Neural progenitor cell (in vitro differentiated cells): Measurements from ENCODE around the gene KDM4B. TPM values are rescaled to one million over a fixed set of nuclear protein-coding genes. Genes with fewer than 3 reads are reported as not detected.

ENCODE experiments used
- DNase-seq: peaks from one replicate; pipeline ENCODE4 v3.0.0-alpha.2; 2016; ENCODE audit warnings: low spot score
- H2AFZ ChIP-seq: fragments of 200-600 bp; sonication (generic); replicated peaks from 2 replicates; pipeline ENCODE4 v1.6.1; 2016; ENCODE audit warnings: antibody characterized with exemption
- H3F3A ChIP-seq: fragments of 200-600 bp; sonication (generic); 2 replicates; pipeline ENCODE4 v1.6.1; 2016; ENCODE audit warnings: antibody characterized with exemption, low read depth
- H3K27ac ChIP-seq: fragments of 200-600 bp; sonication (generic); 2 replicates; pipeline ENCODE4 v1.5.1; 2016; ENCODE audit warnings: mild to moderate bottlenecking
- H3K27me3 ChIP-seq: fragments of 200-600 bp; sonication (generic); 2 replicates; pipeline ENCODE4 v1.6.1; 2016; ENCODE audit warnings: mild to moderate bottlenecking, moderate library complexity
- H3K36me3 ChIP-seq: fragments of 200-600 bp; sonication (generic); 2 replicates; pipeline ENCODE4 v1.5.1; 2016
- H3K4me1 ChIP-seq: fragments of 200-600 bp; sonication (generic); 2 replicates; pipeline ENCODE4 v1.6.1; 2016; ENCODE audit warnings: mixed run types
- H3K4me2 ChIP-seq: fragments of 200-600 bp; sonication (generic); 2 replicates; pipeline ENCODE4 v1.6.1; 2016
- H3K4me3 ChIP-seq: fragments of 200-600 bp; sonication (generic); 2 replicates; pipeline ENCODE4 v1.5.1; 2016
- H3K79me2 ChIP-seq: fragments of 200-600 bp; sonication (generic); 2 replicates; pipeline ENCODE4 v1.6.1; 2016; ENCODE audit warnings: low read depth
- H3K9ac ChIP-seq: fragments of 200-600 bp; sonication (generic); 2 replicates; pipeline ENCODE4 v1.6.1; 2016
- H3K9me3 ChIP-seq: fragments of 200-600 bp; sonication (generic); 2 replicates; pipeline ENCODE4 v1.5.1; 2016; ENCODE audit warnings: low read depth
- H4K20me1 ChIP-seq: fragments of 200-600 bp; sonication (generic); 2 replicates; pipeline ENCODE4 v1.6.1; 2016; ENCODE audit warnings: low read depth
- H3K27ac Mint-ChIP-seq: 3 replicates; pipeline ENCODE4 v1.8.0; 2021; ENCODE audit warnings: mixed read lengths
- H3K27me3 Mint-ChIP-seq: 2 replicates; pipeline ENCODE4 v1.8.0; 2022; ENCODE audit warnings: low read depth, mild to moderate bottlenecking, inconsistent platforms, moderate library complexity, mixed read lengths; ENCODE audit not compliant: insufficient read depth
- H3K36me3 Mint-ChIP-seq: 3 replicates; pipeline ENCODE4 v1.8.0; 2021; ENCODE audit warnings: mixed read lengths
- H3K4me1 Mint-ChIP-seq: 3 replicates; pipeline ENCODE4 v1.8.0; 2021; ENCODE audit warnings: mixed read lengths
- H3K4me3 Mint-ChIP-seq: 3 replicates; pipeline ENCODE4 v1.8.0; 2021; ENCODE audit warnings: mild to moderate bottlenecking, moderate library complexity, mixed read lengths
- H3K9me3 Mint-ChIP-seq: 3 replicates; pipeline ENCODE4 v1.8.0; 2020; ENCODE audit warnings: mixed read lengths
- CTCF ChIP-seq: fragments of 200-600 bp; sonication (generic); IDR thresholded peaks from 2 replicates; pipeline ENCODE4 v1.5.1; 2017; ENCODE audit warnings: antibody characterized with exemption, mild to moderate bottlenecking
- EZH2 ChIP-seq: fragments of 200-600 bp; sonication (generic); IDR thresholded peaks from 2 replicates; pipeline ENCODE4 v1.6.1; 2017; ENCODE audit warnings: antibody characterized with exemption, mild to moderate bottlenecking, moderate library complexity
- EZH2phosphoT487 ChIP-seq: fragments of 200-600 bp; sonication (generic); IDR thresholded peaks from 2 replicates; pipeline ENCODE4 v1.6.1; 2017; ENCODE audit warnings: antibody characterized with exemption
- total RNA-seq: library from RNA; depleted of rRNA; stranded (reverse); fragments of >200 nt; gene quantifications from 2 replicates; pipeline ENCODE4 v1.2.3, GENCODE V29; 2015; ENCODE audit warnings: low replicate concordance

The KDM4B gene
- total RNA-seq, 1 donor from 2014 or later: 16.0 TPM

GRCh38 chr19:5172859-5173630, 204.1 kb downstream of the KDM4B start:
- Mint-ChIP-seq H3K4me3 (no peak overlapping the region), H3K36me3 (no peaks in the 10 kb centered on the region), H3K27ac (no peak overlapping the region), H3K9me3 (peaks cover 2% of the 10 kb centered on the region), H3K4me1 (peaks cover 18% of the 10 kb centered on the region), H3K27me3 (peaks cover 7% of the 10 kb centered on the region)
- TF ChIP-seq EZH2 (no peak), CTCF (no peak), EZH2phosphoT487 (no peak)
- Histone ChIP-seq H3K27me3 (no peaks in the 10 kb centered on the region), H2AFZ (no peak overlapping the region), H3K4me2 (no peak overlapping the region), H3K9me3 (no peaks in the 10 kb centered on the region), H3K27ac (no peak overlapping the region), H3K4me3 (no peak overlapping the region), H4K20me1 (no peaks in the 10 kb centered on the region), H3K79me2 (no peaks in the 10 kb centered on the region), H3F3A (peaks cover 16% of the 10 kb centered on the region), H3K36me3 (no peaks in the 10 kb centered on the region), H3K4me1 (peaks cover 13% of the 10 kb centered on the region), H3K9ac (no peak overlapping the region)
- no peak for DNase-seq

- H3K9ac ChIP-seq: no peak overlapping the region
- no peak overlapping the region for H3K4me2 ChIP-seq
- H2AFZ ChIP-seq: no peak overlapping the region
- H3F3A ChIP-seq: peaks cover 19% of the 10 kb centered on the region
- no peaks in the 10 kb centered on the region for H4K20me1 ChIP-seq
- Mint-ChIP-seq H3K27me3 (peaks cover 8% of the 10 kb centered on the region), H3K4me1 (peaks cover 20% of the 10 kb centered on the region), H3K9me3 (peaks cover 2% of the 10 kb centered on the region), H3K27ac (no peak overlapping the region), H3K36me3 (no peaks in the 10 kb centered on the region), H3K4me3 (no peak overlapping the region)
- H3K79me2 ChIP-seq: no peaks in the 10 kb centered on the region
- H3K27me3 ChIP-seq: no peaks in the 10 kb centered on the region
- H3K4me1 ChIP-seq: peaks cover 13% of the 10 kb centered on the region
- H3K36me3 ChIP-seq: no peaks in the 10 kb centered on the region
- TF ChIP-seq EZH2 (no peak), EZH2phosphoT487 (no peak), CTCF (no peak)
- H3K4me3 ChIP-seq: no peak overlapping the region
- no peak for DNase-seq
- H3K27ac ChIP-seq: no peak overlapping the region
- H3K9me3 ChIP-seq: no peaks in the 10 kb centered on the region
Measured at GRCh38 chr19:5173993-5174392, 205.1 kb downstream of the KDM4B start.

- Histone ChIP-seq H3F3A (peaks cover 29% of the 10 kb centered on the region), H2AFZ (no peak overlapping the region), H3K9me3 (no peaks in the 10 kb centered on the region), H3K4me2 (no peak overlapping the region), H3K4me3 (no peak overlapping the region), H3K27me3 (no peaks in the 10 kb centered on the region), H4K20me1 (no peaks in the 10 kb centered on the region), H3K27ac (no peak overlapping the region), H3K36me3 (no peaks in the 10 kb centered on the region), H3K9ac (no peak overlapping the region), H3K79me2 (no peaks in the 10 kb centered on the region), H3K4me1 (peaks cover 16% of the 10 kb centered on the region)
- no peaks in the 10 kb centered on the region for H3K36me3 Mint-ChIP-seq
- H3K27ac Mint-ChIP-seq: peak overlapping the region; percentile 72
- peaks cover 15% of the 10 kb centered on the region for H3K4me1 Mint-ChIP-seq
- no peaks in the 10 kb centered on the region for H3K9me3 Mint-ChIP-seq
- peaks cover 5% of the 10 kb centered on the region for H3K27me3 Mint-ChIP-seq
- H3K4me3 Mint-ChIP-seq: no peak overlapping the region
- no peak for DNase-seq
- TF ChIP-seq EZH2phosphoT487 (no peak), CTCF (no peak), EZH2 (no peak)
Measured at GRCh38 chr19:5177745-5178450, 209.0 kb downstream of the KDM4B start.
